SK-N-SH (cell line): ENCODE data around the gene STK16. TPM values are rescaled to one million over a fixed set of nuclear protein-coding genes. Genes with fewer than 3 reads are reported as not detected.

Experiments used
- CTCF ChIA-PET: fragments of 300-600, 350-600 bp; formaldehyde crosslinking; extraction: SDS; loops from one replicate; lab custom pipeline; 2021; lab: Yijun Ruan, JAX
- POLR2A ChIA-PET: fragments of 350-600 bp; sonication (Branson Sonifier 250); formaldehyde crosslinking; extraction: SDS; loops from one replicate; lab custom pipeline; 2020; ENCODE audit warnings: antibody characterized with exemption, inconsistent platforms; lab: Yijun Ruan, JAX
- DNase-seq: peaks from one replicate; pipeline ENCODE4 v3.0.0; 2012
- H2AFZ ChIP-seq: fragments of 200-600 bp; sonication (generic); 2 replicates; pipeline ENCODE4 v1.8.1; 2016; ENCODE audit warnings: antibody characterized with exemption, mild to moderate bottlenecking, low read depth
- H3F3A ChIP-seq: fragments of 200-600 bp; sonication (generic); replicated peaks from 2 replicates; pipeline ENCODE3; 2016; ENCODE audit warnings: antibody characterized with exemption, mild to moderate bottlenecking; ENCODE audit not compliant: insufficient read depth
- H3K27ac ChIP-seq, 2 experiments: fragments of 200-500 bp in 1 of 2; fragments of 200-600 bp in 1 of 2; sonication (Bioruptor generic) in 1 of 2; sonication (generic), shearing (Covaris generic) in 1 of 2; 2 replicates each; pipeline versions ENCODE4 v1.5.1 to v1.6.1; 2014 to 2016; ENCODE audit warnings: low read depth in 2 of 2, inconsistent platforms in 1 of 2, low read length in 1 of 2, mild to moderate bottlenecking in 1 of 2, mixed read lengths in 1 of 2
- H3K27me3 ChIP-seq: fragments of 200-600 bp; sonication (generic), shearing (Covaris generic); 2 replicates; pipeline ENCODE4 v1.6.1; 2016; ENCODE audit warnings: mixed run types; ENCODE audit not compliant: insufficient read depth
- H3K36me3 ChIP-seq, 2 experiments: fragments of 200-500 bp in 1 of 2; fragments of 200-600 bp in 1 of 2; sonication (Bioruptor generic) in 1 of 2; sonication (generic) in 1 of 2; replicated peaks in 1 of 2; 2 replicates each; pipeline versions ENCODE3 to v1.5.1; 2014 to 2016; ENCODE audit warnings: low read length in 1 of 2, mild to moderate bottlenecking in 1 of 2; ENCODE audit not compliant: insufficient read depth in 2 of 2, control insufficient read depth in 1 of 2
- H3K4me1 ChIP-seq, 2 experiments: fragments of 200-500 bp in 1 of 2; fragments of 200-600 bp in 1 of 2; sonication (Bioruptor generic) in 1 of 2; sonication (generic), shearing (Covaris generic) in 1 of 2; 2 replicates each; pipeline versions ENCODE4 v1.5.1 to v1.6.1; 2014 to 2016; ENCODE audit warnings: low read depth in 1 of 2, low read length in 1 of 2, mixed run types in 1 of 2; ENCODE audit not compliant: insufficient read depth in 2 of 2, control insufficient read depth in 1 of 2
- H3K4me2 ChIP-seq: fragments of 200-600 bp; sonication (generic), shearing (Covaris generic); 2 replicates; pipeline ENCODE4 v1.6.1; 2017; ENCODE audit warnings: mixed run types
- H3K4me3 ChIP-seq, 2 experiments: fragments of 200-500 bp in 1 of 2; fragments of 200-600 bp in 1 of 2; sonication (Bioruptor generic) in 1 of 2; sonication (generic), shearing (Covaris generic) in 1 of 2; 2 replicates each; pipeline versions ENCODE4 v1.5.1 to v1.8.1; 2014 to 2016; ENCODE audit warnings: low read depth in 2 of 2, inconsistent platforms in 1 of 2, low read length in 1 of 2, mild to moderate bottlenecking in 1 of 2, mixed read lengths in 1 of 2, moderate library complexity in 1 of 2
- H3K79me2 ChIP-seq: fragments of 200-600 bp; sonication (generic); 2 replicates; pipeline ENCODE4 v1.8.1; 2017; ENCODE audit warnings: mild to moderate bottlenecking; ENCODE audit not compliant: insufficient read depth
- H3K9ac ChIP-seq: fragments of 200-600 bp; sonication (generic); 2 replicates; pipeline ENCODE4 v1.6.1; 2017; ENCODE audit warnings: mixed run types
- H3K9me2 ChIP-seq: fragments of 200-600 bp; sonication (generic); 2 replicates; pipeline ENCODE4 v1.6.1; 2017; ENCODE audit warnings: mixed run types
- H3K9me3 ChIP-seq: fragments of 200-600 bp; sonication (generic); 2 replicates; pipeline ENCODE4 v1.6.1; 2017; ENCODE audit warnings: mixed run types, mild to moderate bottlenecking, moderate library complexity
- H4K20me1 ChIP-seq: fragments of 200-600 bp; sonication (generic); 2 replicates; pipeline ENCODE4 v1.6.1; 2017; ENCODE audit warnings: mild to moderate bottlenecking, mixed run types; ENCODE audit not compliant: insufficient read depth
- FOXM1 ChIP-seq: IDR thresholded peaks from 2 replicates; pipeline ENCODE4 v1.4.0; 2012; ENCODE audit warnings: low read depth, mild to moderate bottlenecking
- JUND ChIP-seq: IDR thresholded peaks from 2 replicates; pipeline ENCODE4 v1.4.0; 2012
- REST ChIP-seq: IDR thresholded peaks from 2 replicates; pipeline ENCODE4 v1.6.1; 2012; ENCODE audit warnings: mild to moderate bottlenecking, low read depth, low read length, moderate library complexity
- WGBS: methylation state at CpG from one replicate; pipeline ENCODE4 v1.1.6; 2017; ENCODE audit warnings: low lambda C conversion rate; 5-methylcytosine and 5-hydroxymethylcytosine counted together
- polyA plus RNA-seq, 3 experiments: library from polyadenylated mRNA; depleted of rRNA; stranded (reverse); fragments of >200 nt; gene quantifications; 2 replicates each; pipeline ENCODE4 v1.2.3, GENCODE V29; 2012
- TF ChIP-seq, protein P1 (sequence below): IDR thresholded peaks from 2 replicates; pipeline ENCODE4; 2012
- TF ChIP-seq, protein P2 (sequence below): IDR thresholded peaks from 2 replicates; pipeline ENCODE4 v1.4.0; 2012; ENCODE audit warnings: low read depth, borderline replicate concordance
- TF ChIP-seq, protein P3 (sequence below): fragments of 150-350 bp; IDR thresholded peaks from 2 replicates; pipeline ENCODE4 v1.6.1; 2017; ENCODE audit warnings: antibody characterized with exemption, low read length, low read depth, borderline replicate concordance

Gene STK16
- polyA plus RNA-seq, 1 of the 3 experiments (the other 2 are of a cell fraction), result 57.6 TPM

DNA sequence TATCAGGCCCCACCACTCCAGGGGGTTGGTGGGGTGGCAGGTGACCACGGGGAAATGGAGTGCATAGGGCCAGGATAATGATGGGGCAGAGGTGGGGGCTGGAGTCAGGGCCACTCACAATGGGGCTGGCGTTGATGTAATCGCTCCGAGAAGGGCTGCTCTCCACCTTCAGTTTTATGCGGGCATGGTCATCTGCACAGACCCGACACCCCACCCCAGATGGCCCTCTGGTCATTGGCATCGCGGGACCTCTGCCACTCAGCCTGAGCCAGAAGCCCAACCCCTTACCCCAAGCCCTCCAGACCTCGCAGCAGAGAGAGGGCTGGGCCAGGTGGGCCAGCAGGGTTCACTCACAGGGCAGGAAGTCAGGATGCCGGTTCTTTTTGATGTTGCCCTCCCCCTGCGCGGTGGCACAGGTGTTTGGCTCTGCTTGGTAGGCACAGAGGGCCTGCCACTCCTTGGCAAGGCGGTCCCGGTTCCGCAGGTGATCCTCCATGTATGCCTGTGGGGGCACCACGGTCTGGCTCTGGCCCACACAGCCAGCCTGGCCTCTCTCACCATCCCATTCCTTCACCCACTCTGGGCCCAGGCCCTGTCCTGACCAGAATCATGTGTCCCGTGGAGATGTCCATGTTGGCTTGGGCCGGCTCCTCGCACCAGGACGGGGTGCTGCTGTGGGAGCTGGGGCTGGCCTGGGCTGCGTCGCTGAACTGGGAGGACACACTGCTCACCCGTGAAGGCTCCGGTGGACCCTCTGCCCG lies 51.5 kb downstream of the STK16 start:
- H3K9me3 ChIP-seq, result no peaks in the 10 kb centered on the region
- no peaks in the 10 kb centered on the region for H3F3A ChIP-seq
- no peak for TF ChIP-seq REST
- TF ChIP-seq, protein P1, sequence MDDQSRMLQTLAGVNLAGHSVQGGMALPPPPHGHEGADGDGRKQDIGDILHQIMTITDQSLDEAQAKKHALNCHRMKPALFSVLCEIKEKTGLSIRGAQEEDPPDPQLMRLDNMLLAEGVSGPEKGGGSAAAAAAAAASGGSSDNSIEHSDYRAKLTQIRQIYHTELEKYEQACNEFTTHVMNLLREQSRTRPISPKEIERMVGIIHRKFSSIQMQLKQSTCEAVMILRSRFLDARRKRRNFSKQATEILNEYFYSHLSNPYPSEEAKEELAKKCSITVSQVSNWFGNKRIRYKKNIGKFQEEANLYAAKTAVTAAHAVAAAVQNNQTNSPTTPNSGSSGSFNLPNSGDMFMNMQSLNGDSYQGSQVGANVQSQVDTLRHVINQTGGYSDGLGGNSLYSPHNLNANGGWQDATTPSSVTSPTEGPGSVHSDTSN, result no peak
- TF ChIP-seq, protein P2, sequence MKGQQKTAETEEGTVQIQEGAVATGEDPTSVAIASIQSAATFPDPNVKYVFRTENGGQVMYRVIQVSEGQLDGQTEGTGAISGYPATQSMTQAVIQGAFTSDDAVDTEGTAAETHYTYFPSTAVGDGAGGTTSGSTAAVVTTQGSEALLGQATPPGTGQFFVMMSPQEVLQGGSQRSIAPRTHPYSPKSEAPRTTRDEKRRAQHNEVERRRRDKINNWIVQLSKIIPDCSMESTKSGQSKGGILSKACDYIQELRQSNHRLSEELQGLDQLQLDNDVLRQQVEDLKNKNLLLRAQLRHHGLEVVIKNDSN, result no peak
- TF ChIP-seq FOXM1, result no peak
- TF ChIP-seq JUND, result no peak
- TF ChIP-seq, protein P3, sequence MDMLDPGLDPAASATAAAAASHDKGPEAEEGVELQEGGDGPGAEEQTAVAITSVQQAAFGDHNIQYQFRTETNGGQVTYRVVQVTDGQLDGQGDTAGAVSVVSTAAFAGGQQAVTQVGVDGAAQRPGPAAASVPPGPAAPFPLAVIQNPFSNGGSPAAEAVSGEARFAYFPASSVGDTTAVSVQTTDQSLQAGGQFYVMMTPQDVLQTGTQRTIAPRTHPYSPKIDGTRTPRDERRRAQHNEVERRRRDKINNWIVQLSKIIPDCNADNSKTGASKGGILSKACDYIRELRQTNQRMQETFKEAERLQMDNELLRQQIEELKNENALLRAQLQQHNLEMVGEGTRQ, result no peak
- no peaks in the 10 kb centered on the region for H3K27me3 ChIP-seq
- H3K4me1 ChIP-seq, result peaks cover 0 to 7% of the 10 kb centered on the region in 2 experiments; a peak in 1 of 4 replicates
- no peaks in the 10 kb centered on the region for H3K36me3 ChIP-seq
- POLR2A ChIA-PET, result no interaction called here
- no peak for DNase-seq
- H3K27ac ChIP-seq, result no peak overlapping the region
- no peak overlapping the region for H2AFZ ChIP-seq
- CTCF ChIA-PET, result interaction anchor here (0.9 to 9.0 kb wide), 10 partner anchors 12 to 140 kb away, joined by 3 to 312 read pairs (median 16); partner anchors contain the start of genes ANKZF1, ATG9A, CNPPD1 and DNAJB2
- no peak overlapping the region for H3K4me2 ChIP-seq
- H3K4me3 ChIP-seq, result no peak overlapping the region
- no peak overlapping the region for H3K9ac ChIP-seq
- no peaks in the 10 kb centered on the region for H4K20me1 ChIP-seq
- H3K79me2 ChIP-seq, result no peaks in the 10 kb centered on the region
- H3K9me2 ChIP-seq, result no peaks in the 10 kb centered on the region
- 82% methylated on average over 11 of the region's 25 CpGs for WGBS
